Activated CD4-positive, alpha-beta T cell treated with anti-CD3 and anti-CD28 coated beads, Interleukin-2, amount 50 U/mL, for 4 hours (primary cell): Measurements from ENCODE around the gene ASMTL.
"Not testable (repeated sequence)": the region's sequence is repeated elsewhere in the genome, so short reads cannot be mapped to it uniquely, and the experiment has no call there.

Experiments
- DNase-seq, 2 experiments: peaks; one replicate each; pipeline ENCODE4 v3.0.0-alpha.2; 2020

The ASMTL gene

GRCh38 chrX:1386338-1387127, 66.2 kb downstream of the ASMTL start:
- no peak for DNase-seq

DNA sequence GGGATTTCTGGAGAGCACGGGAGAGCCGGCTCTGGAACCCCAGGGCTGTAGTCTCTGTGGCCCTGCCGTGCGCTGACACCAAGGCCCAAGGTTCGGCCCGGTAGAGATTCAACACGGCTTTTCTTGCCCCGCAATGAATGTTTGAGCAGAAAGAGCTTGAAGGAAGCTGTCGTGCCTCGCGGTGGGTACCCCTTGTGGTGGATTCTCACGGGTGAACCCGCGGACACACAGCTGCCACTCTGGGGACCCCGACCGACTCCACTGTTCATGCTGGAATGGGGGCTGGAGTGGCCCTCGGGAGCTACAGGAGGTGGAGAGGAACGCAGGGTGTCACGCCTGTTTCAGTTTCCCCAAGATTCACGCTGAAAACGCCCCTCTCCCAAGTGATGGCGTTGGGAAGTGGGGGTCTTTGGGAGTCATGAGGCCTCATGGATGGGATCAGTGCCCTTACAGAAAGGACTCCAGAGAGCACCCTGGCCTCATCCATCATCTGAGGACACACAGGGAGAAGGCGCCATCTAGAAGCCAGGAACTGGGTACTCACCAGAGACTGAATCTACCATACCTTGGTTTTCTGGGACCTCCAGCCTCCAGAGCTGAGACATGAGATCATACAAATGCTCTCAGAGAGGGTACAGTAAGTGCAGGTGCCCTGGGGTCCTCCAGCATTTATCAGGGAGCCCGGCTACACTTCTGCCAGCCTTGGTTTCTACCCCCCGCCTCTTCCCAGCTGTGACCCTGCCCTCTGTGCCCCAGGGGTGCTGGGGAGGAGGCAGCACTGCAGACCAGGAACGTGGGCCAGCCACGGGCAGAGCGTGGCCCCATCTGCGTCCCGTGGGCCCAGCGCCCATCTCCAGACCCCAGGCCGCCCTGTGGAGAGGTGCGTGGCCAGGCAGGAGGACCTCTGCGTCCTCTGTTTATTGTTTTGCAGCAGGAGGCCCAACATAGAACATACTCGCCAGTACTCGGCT, 67.2 kb downstream of the ASMTL start:
- no peak for DNase-seq

GRCh38 chrX:1384658-1385252, 68.0 kb downstream of the ASMTL start:
- no peak for DNase-seq

DNA sequence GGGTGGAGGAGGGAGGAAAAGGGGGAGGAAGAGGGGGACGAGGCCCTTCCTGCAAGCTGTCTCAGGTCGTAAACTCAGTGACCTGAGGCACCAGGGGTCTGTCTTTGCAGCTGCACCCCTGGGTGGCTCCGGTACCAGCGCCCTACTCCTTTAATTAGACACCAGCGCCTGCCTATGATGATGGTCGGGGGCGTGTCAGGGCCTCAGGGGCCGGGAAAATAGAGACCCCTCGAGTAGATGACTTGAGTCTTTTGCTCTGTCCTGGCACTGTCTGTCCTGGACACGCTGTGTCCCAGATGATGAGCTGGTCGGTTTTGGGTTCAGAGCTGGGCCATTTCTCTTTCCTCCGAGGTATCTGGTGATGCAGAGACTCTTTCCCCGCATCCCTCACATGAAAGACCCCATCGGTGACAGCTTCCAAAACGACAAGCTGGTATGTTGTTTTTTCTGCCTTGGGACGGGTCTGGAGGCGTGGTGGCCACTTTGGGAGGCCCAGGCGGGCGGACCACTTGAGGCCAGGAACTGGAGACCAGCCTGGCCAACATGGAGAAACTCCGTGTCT, 72.0 kb downstream of the ASMTL start:
- DNase-seq, result no peak

DNA sequence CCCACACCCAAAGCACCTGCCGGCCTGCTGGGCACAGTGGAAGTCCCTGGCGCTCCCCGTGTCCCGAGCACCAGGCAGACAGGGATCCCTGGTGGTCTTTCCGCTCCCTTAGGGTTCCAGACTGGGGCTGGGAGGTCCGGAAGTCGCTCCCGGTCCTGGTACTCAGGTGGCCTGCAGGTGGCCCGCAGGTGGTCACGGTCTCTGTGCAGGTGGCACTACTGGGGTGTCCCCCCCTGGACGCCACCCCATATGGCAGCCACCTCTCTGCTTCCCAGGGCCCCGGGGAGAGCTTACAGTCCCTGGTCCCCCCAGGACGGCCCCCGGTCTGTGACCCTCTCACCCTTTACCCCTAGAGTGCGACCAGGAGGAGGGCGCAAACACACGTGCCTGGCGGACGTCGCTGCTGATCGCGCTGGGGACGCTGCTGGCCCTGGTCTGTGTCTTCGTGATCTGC, 74.4 kb downstream of the ASMTL start:
- no peak for DNase-seq

DNA sequence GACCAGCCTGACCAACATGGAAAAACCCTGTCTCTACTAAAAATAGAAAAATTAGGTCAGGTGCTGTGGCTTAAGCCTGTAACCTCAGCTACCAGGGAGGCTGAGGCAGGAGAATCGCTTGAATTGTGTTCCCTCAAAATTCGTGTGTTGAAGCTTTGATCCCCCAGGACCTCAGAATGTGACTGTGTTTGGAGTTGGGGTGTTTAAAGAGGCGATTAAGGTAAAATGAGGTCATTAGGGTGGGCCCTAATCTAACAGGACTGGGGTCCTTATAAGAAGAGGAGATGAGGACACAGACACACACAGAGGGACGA, 84.4 kb downstream of the ASMTL start:
- no peak for DNase-seq

DNA sequence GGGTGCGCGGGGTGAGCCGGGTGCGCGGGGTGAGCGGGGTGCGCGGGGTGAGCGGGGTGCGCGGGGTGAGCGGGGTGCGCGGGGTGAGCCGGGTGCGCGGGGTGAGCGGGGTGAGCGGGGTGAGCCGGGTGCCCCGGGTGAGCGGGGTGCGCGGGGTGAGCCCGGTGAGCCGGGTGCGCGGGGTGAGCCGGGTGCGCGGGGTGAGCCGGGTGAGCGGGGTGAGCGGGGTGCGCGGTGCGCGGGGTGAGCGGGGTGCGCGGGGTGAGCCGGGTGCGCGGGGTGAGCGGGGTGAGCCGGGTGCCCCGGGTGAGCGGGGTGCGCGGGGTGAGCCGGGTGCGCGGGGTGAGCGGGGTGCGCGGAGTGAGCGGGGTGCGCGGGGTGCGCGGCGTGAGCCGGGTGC, 86.3 kb downstream of the ASMTL start:
- DNase-seq, result not testable (repeated sequence)

GRCh38 chrX:1361910-1362309, 90.8 kb downstream of the ASMTL start:
- DNase-seq, result no peak

- DNase-seq, result no peak
Measured at GRCh38 chrX:1361275-1361674, 91.4 kb downstream of the ASMTL start.

DNA sequence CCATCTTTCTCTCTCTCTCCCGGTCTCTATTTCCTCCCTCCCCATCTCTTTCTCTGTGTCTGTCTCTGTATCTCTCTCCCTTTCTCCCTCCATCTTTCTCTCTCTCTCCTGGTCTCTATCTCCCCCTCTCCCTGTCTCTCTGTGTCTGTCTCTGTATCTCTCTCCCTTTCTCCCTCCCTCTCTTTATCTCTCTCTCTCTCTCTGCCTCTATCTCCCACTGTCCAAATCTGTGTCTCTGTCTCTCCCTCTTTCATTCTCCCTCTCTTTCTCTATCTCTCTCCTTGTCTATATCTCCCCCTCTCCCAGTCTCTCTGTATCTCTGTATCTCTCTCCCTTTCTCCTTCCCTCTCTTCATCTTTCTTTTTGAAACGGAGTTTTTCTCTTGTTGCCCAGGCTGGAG, 92.5 kb downstream of the ASMTL start:
- no peak for DNase-seq

DNA sequence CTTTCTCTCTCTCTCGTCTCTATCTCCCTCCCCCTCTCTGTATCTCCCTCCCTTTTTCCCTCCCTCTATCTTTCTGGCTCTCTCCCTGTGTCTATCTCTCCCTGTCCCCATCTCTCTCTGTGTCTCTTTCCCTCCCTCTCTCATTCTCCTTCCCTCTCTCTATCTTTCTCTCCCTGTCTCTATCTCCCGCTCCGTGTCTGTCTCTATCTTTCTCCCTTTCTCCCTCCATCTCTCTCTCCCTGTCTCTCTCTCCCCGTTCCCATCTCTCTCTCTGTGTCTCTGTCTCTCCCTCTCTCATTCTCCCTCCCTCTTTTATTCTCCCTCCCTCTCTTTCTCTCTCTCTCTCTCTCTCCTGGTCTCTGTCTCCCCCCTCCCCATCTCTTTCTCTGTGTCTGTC, 93.2 kb downstream of the ASMTL start:
- no peak for DNase-seq

GRCh38 chrX:1358793-1359476, 93.8 kb downstream of the ASMTL start:
- no peak for DNase-seq

DNA sequence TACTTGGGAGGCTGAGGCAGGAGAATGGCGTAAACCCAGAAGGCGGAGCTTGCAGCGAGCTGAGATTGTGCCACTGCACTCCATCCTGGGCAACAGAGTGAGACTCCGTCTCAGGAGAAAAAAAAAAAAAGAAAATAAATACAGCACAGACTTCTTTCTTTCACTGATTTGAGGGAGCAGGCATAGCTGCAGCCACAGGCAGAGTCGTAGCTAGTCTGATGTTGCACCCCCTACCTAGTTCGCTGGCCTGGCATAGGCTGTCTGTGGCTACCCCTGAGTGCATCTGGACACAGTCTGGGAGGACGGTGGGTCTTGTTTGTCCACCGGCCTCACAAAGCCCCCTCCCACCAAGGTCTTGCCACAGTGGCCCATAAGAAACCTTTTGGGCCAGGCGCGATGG, 94.7 kb downstream of the ASMTL start:
- DNase-seq, result no peak

GRCh38 chrX:1355131-1356046, 97.3 kb downstream of the ASMTL start:
- no peak for DNase-seq

GRCh38 chrX:1354036-1355019, 98.4 kb downstream of the ASMTL start:
- no peak for DNase-seq
